H1 (cell line): ENCODE data around the gene FDPS. TPM values are rescaled to one million over a fixed set of nuclear protein-coding genes. Genes with fewer than 3 reads are reported as not detected.

ENCODE experiments used
- CTCF ChIA-PET: fragments of 300-600 bp; sonication (Branson Sonifier 250); formaldehyde crosslinking; loops from one replicate; lab custom pipeline; 2021; ENCODE audit not compliant: partially characterized antibody; lab: Charles Lee
- POLR2A ChIA-PET: fragments of 300-600 bp; sonication (Branson Sonifier 250); formaldehyde crosslinking; loops from one replicate; lab custom pipeline; 2021; ENCODE audit warnings: inconsistent platforms; ENCODE audit not compliant: partially characterized antibody; lab: Charles Lee
- DNase-seq, 2 experiments: peaks; one replicate each; pipeline versions ENCODE4 v3.0.0 to v3.0.0-alpha.2; 2010 to 2022; ENCODE audit warnings: low spot score in 2 of 2, low read depth in 1 of 2, mixed read lengths in 1 of 2
- FAIRE-seq: peaks from 2 replicates; lab custom pipeline; 2011; peaks lifted over from hg19 to GRCh38; lab: Jason Lieb, UNC
- H2AFZ ChIP-seq: 2 replicates; pipeline ENCODE4 v1.8.1; 2012; ENCODE audit warnings: low read length, inconsistent platforms
- H2AK5ac ChIP-seq: 2 replicates; pipeline ENCODE4 v1.6.1; 2013; ENCODE audit warnings: low read depth, low read length
- H2BK120ac ChIP-seq: replicated peaks from 2 replicates; pipeline ENCODE3; 2013; ENCODE audit warnings: low read depth, low read length, inconsistent platforms
- H2BK12ac ChIP-seq: 2 replicates; pipeline ENCODE4 v1.6.1; 2013; ENCODE audit warnings: low read depth, low read length
- H2BK15ac ChIP-seq: 2 replicates; pipeline ENCODE4 v1.6.1; 2013; ENCODE audit warnings: low read length
- H2BK20ac ChIP-seq: 2 replicates; pipeline ENCODE4 v1.6.1; 2013; ENCODE audit warnings: low read length
- H2BK5ac ChIP-seq: 2 replicates; pipeline ENCODE4 v1.6.1; 2013; ENCODE audit warnings: low read depth, low read length
- H3K14ac ChIP-seq: 2 replicates; pipeline ENCODE4 v1.6.1; 2013; ENCODE audit warnings: inconsistent platforms; ENCODE audit not compliant: insufficient read length
- H3K18ac ChIP-seq: 2 replicates; pipeline ENCODE4 v1.6.1; 2013; ENCODE audit warnings: low read length; ENCODE audit errors: extremely low read depth
- H3K23ac ChIP-seq: 2 replicates; pipeline ENCODE4 v1.6.1; 2013; ENCODE audit warnings: inconsistent platforms; ENCODE audit not compliant: insufficient read length
- H3K23me2 ChIP-seq: 2 replicates; pipeline ENCODE4 v1.6.1; 2013; ENCODE audit warnings: low read depth, low read length
- H3K27ac ChIP-seq: 2 replicates; pipeline ENCODE4 v1.6.1; 2011; ENCODE audit warnings: low read depth, low read length, inconsistent platforms
- H3K27me3 ChIP-seq, 4 experiments: replicated peaks in 1 of 4; 1 replicate in 1 of 4; 2 replicates in 3 of 4; pipeline versions ENCODE4 v1.6.1 to v1.8.1; 2011 to 2013; ENCODE audit warnings: low read length in 3 of 4, mild to moderate bottlenecking in 3 of 4, inconsistent platforms in 2 of 4, mixed read lengths in 2 of 4, moderate library complexity in 1 of 4; ENCODE audit not compliant: control insufficient read depth in 3 of 4, insufficient read depth in 3 of 4; ENCODE audit errors: extremely low read depth in 1 of 4
- H3K36me3 ChIP-seq, 4 experiments: 2 replicates each; pipeline versions ENCODE4 v1.6.1 to v1.8.1; 2011 to 2013; ENCODE audit warnings: mild to moderate bottlenecking in 4 of 4, low read length in 3 of 4, moderate library complexity in 2 of 4, control low read depth in 1 of 4, inconsistent platforms in 1 of 4; ENCODE audit not compliant: insufficient read depth in 4 of 4, control insufficient read depth in 2 of 4
- H3K4ac ChIP-seq: replicated peaks from 2 replicates; pipeline ENCODE3; 2013; ENCODE audit warnings: low read length, low read depth, mixed read lengths, inconsistent platforms; ENCODE audit not compliant: insufficient read length
- H3K4me1 ChIP-seq, 4 experiments: replicated peaks in 1 of 4; 1 replicate in 1 of 4; 2 replicates in 3 of 4; pipeline versions ENCODE4 v1.6.1 to v1.8.1; 2011 to 2013; ENCODE audit warnings: low read length in 3 of 4, inconsistent platforms in 2 of 4, mixed read lengths in 1 of 4; ENCODE audit not compliant: insufficient read depth in 4 of 4, control insufficient read depth in 3 of 4
- H3K4me2 ChIP-seq, 2 experiments: 2 replicates each; pipeline versions ENCODE4 v1.6.1 to v1.8.1; 2011 to 2013; ENCODE audit warnings: low read depth in 2 of 2, low read length in 2 of 2, control low read depth in 1 of 2, inconsistent platforms in 1 of 2, mild to moderate bottlenecking in 1 of 2; ENCODE audit not compliant: insufficient read depth in 1 of 2
- H3K4me3 ChIP-seq, 4 experiments: fragments of 200-600, 300-600 bp in 1 of 4; sonication (generic), shearing (Covaris generic), sonication (Bioruptor Twin) in 1 of 4; 2 replicates each; pipeline versions ENCODE4 v1.5.1 to v1.8.1; 2011 to 2016; ENCODE audit warnings: low read length in 4 of 4, low read depth in 3 of 4, control low read depth in 2 of 4, inconsistent platforms in 2 of 4, mild to moderate bottlenecking in 2 of 4, mixed read lengths in 1 of 4, moderate library complexity in 1 of 4; ENCODE audit not compliant: insufficient read depth in 2 of 4; ENCODE audit errors: extremely low read depth in 1 of 4
- H3K56ac ChIP-seq: replicated peaks from 2 replicates; pipeline ENCODE3; 2013; ENCODE audit warnings: low read depth, mild to moderate bottlenecking, mixed read lengths, low read length, inconsistent platforms; ENCODE audit not compliant: insufficient read length
- H3K79me1 ChIP-seq: 2 replicates; pipeline ENCODE4 v1.6.1; 2013; ENCODE audit warnings: low read depth, low read length, control low read depth
- H3K79me2 ChIP-seq, 2 experiments: 2 replicates each; pipeline versions ENCODE4 v1.6.1 to v1.8.1; 2012 to 2013; ENCODE audit warnings: low read length in 2 of 2, mild to moderate bottlenecking in 2 of 2, inconsistent platforms in 1 of 2; ENCODE audit not compliant: insufficient read depth in 2 of 2, control insufficient read depth in 1 of 2
- H3K9ac ChIP-seq, 4 experiments: replicated peaks in 1 of 4; 1 replicate in 1 of 4; 2 replicates in 3 of 4; pipeline versions ENCODE4 v1.6.1 to v1.8.1; 2011 to 2013; ENCODE audit warnings: low read depth in 3 of 4, low read length in 3 of 4, control low read depth in 2 of 4, mild to moderate bottlenecking in 2 of 4, moderate library complexity in 2 of 4, inconsistent platforms in 1 of 4; ENCODE audit errors: extremely low read depth in 1 of 4
- H3K9me3 ChIP-seq, 2 experiments: 2 replicates each; pipeline versions ENCODE4 v1.6.1 to v1.8.1; 2012 to 2013; ENCODE audit warnings: mild to moderate bottlenecking in 2 of 2, moderate library complexity in 2 of 2, control low read depth in 1 of 2, inconsistent platforms in 1 of 2, low read depth in 1 of 2, low read length in 1 of 2, mixed read lengths in 1 of 2; ENCODE audit not compliant: insufficient read depth in 2 of 2
- H4K20me1 ChIP-seq, 2 experiments: replicated peaks in 1 of 2; 2 replicates each; pipeline versions ENCODE3 to v1.8.1; 2011 to 2013; ENCODE audit warnings: inconsistent platforms in 2 of 2, low read length in 2 of 2, mild to moderate bottlenecking in 1 of 2; ENCODE audit not compliant: insufficient read depth in 2 of 2, control insufficient read depth in 1 of 2
- H4K5ac ChIP-seq: 2 replicates; pipeline ENCODE4 v1.6.1; 2013; ENCODE audit warnings: low read length, low read depth, mixed read lengths, inconsistent platforms; ENCODE audit not compliant: insufficient read length
- H4K8ac ChIP-seq: 2 replicates; pipeline ENCODE4 v1.8.0; 2013; ENCODE audit warnings: mild to moderate bottlenecking, moderate library complexity, low read length, inconsistent platforms; ENCODE audit not compliant: insufficient read depth; ENCODE audit errors: extremely low read depth
- H4K91ac ChIP-seq: replicated peaks from 2 replicates; pipeline ENCODE3; 2013; ENCODE audit warnings: low read length, mixed read lengths, inconsistent platforms; ENCODE audit not compliant: insufficient read length
- CBX5 ChIP-seq: fragments of 300-800, 300-1000 bp; sonication (generic); IDR thresholded peaks from 2 replicates; pipeline ENCODE4 v1.7.1; 2016; ENCODE audit warnings: antibody characterized with exemption, low read length, low read depth
- EGR1 ChIP-seq: IDR thresholded peaks from 2 replicates; pipeline ENCODE4 v1.6.1; 2011; ENCODE audit warnings: low read depth, low read length, borderline replicate concordance
- GABPA ChIP-seq: IDR thresholded peaks from 2 replicates; pipeline ENCODE4 v1.6.1; 2011; ENCODE audit warnings: mild to moderate bottlenecking, low read length, moderate library complexity, borderline replicate concordance; ENCODE audit not compliant: insufficient read depth
- KDM1A ChIP-seq: fragments of 200-600, 300-600 bp; sonication (generic); IDR thresholded peaks from 2 replicates; pipeline ENCODE4 v1.7.1; 2016; ENCODE audit warnings: mild to moderate bottlenecking, low read length, borderline replicate concordance
- MAFK ChIP-seq: IDR thresholded peaks from 2 replicates; pipeline ENCODE4 v1.6.1; 2012; ENCODE audit warnings: low read depth, mild to moderate bottlenecking, improper control_type of control experiment, low read length
- RAD21 ChIP-seq, 2 experiments: IDR thresholded peaks in 1 of 2; conservative IDR thresholded peaks in 1 of 2; 2 replicates each; pipeline ENCODE4 v1.6.1; 2011; ENCODE audit warnings: low read depth in 2 of 2, low read length in 2 of 2, improper control_type of control experiment in 1 of 2, inconsistent platforms in 1 of 2, mild to moderate bottlenecking in 1 of 2, moderate library complexity in 1 of 2
- SIRT6 ChIP-seq: IDR thresholded peaks from one replicate; pipeline ENCODE4 v1.7.1; 2012; ENCODE audit warnings: low read length, inconsistent platforms
- SP2 ChIP-seq: IDR thresholded peaks from 2 replicates; pipeline ENCODE4 v1.6.1; 2012; ENCODE audit warnings: mild to moderate bottlenecking, low read length, inconsistent platforms
- SRF ChIP-seq: IDR thresholded peaks from 2 replicates; pipeline ENCODE4 v1.6.1; 2011; ENCODE audit warnings: mild to moderate bottlenecking, low read depth, low read length, moderate library complexity
- TAF7 ChIP-seq: optimal IDR thresholded peaks from 2 replicates; pipeline ENCODE3; 2011; ENCODE audit warnings: low read depth, mild to moderate bottlenecking, inconsistent platforms, low read length, moderate library complexity, borderline replicate concordance
- WGBS, 2 experiments: shearing (Covaris generic) in 1 of 2; methylation state at CpG; one replicate each; pipeline versions ENCODE4 v1.1.6 to v1.1.7; 2013 to 2015; ENCODE audit warnings: low lambda C conversion rate in 2 of 2, mixed read lengths in 2 of 2, inconsistent platforms in 1 of 2, low coverage in 1 of 2, missing lambda C conversion rate in 1 of 2; ENCODE audit not compliant: insufficient replicate concordance in 2 of 2, insufficient coverage in 1 of 2, insufficient read length in 1 of 2; ENCODE audit errors: extremely low coverage in 1 of 2, missing lambda C conversion rate in 1 of 2; 5-methylcytosine and 5-hydroxymethylcytosine counted together
- polyA plus RNA-seq, 7 experiments: library from polyadenylated mRNA; depleted of rRNA in 3 of 7; stranded (reverse) in 5 of 7; unstranded in 2 of 7; fragments of >200 nt in 5 of 7; fragments of 200-250 nt in 2 of 7; gene quantifications; 1 replicate in 5 of 7; 2 replicates in 1 of 7; 4 replicates in 1 of 7; pipeline versions ENCODE4 v1.2.1 to v1.2.3, GENCODE V29; 2011 to 2013; ENCODE audit warnings: missing spikeins in 2 of 7, mixed read lengths in 2 of 7
- total RNA-seq: library from RNA; stranded (reverse); fragmentation: NEBNext Ultra II Directional; extraction: Animal tissue kit (Norgen Biotek cat#: 25700); gene quantifications from 2 replicates; pipeline ENCODE4 v1.2.1, GENCODE V29; 2021
- TF ChIP-seq, protein P1 (sequence below): IDR thresholded peaks from 2 replicates; pipeline ENCODE4 v1.6.1; 2011; ENCODE audit warnings: low read depth, mild to moderate bottlenecking, low read length; ENCODE audit not compliant: insufficient read depth

Gene FDPS
- total and polyA plus RNA-seq, 2 of the 8 experiments (the other 6 are each of a cell fraction or from before 2014, with no cell fraction given): 267 to 368 TPM

DNA sequence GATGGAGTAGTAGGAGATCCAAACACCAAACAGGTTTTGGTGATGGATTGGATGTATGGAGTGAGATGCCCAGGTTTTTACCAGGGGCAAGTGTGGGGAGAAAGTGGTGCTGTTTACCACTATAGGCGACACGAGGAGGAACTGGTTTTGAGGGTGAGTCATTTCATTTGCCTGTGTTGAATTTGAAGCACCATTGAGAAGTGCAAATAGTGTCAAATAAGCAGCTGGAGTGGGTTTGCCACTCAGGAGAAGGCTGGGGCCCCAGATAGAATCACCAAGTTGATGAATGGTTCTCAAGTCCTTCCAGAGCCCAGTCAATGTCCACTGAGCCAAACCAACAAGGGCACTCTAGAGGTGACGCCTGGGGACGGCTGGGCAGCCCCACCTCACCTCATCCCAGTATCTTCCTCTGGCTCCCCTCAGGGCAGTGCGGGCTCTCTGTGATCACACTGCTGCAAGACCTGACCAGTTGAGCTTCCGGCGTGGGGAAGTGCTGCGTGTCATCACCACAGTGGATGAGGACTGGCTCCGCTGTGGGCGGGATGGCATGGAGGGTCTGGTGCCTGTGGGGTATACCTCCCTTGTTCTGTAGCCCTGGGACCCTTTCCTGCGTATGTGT, 21.4 kb downstream of the FDPS start:
- Histone ChIP-seq H3K27me3 (no peaks in the 10 kb centered on the region), H2BK12ac (no peak overlapping the region)
- WGBS, 2 experiments: 91% methylated on average over 11 of the region's 11 CpGs; no CpG with 5 or more reads in 1 of the 2 experiments

More for the DNA sequence above, 21.4 kb downstream of the FDPS start:
- CTCF ChIA-PET: interaction anchor here (15.0 kb wide), 1 partner anchor 80 kb away, joined by 227 read pairs; the partner anchor contains the start of gene ENTREP3
- H3K18ac ChIP-seq: no peak overlapping the region
- H4K91ac ChIP-seq: no peak overlapping the region
- H2BK120ac ChIP-seq: no peak overlapping the region
- no peak overlapping the region for H3K4me2 ChIP-seq
- H3K14ac ChIP-seq: no peak overlapping the region
- H3K36me3 ChIP-seq: peaks cover 0 to 29% (median 3%) of the 10 kb centered on the region in 4 experiments; a peak in 7 of 8 replicates
- no peaks in the 10 kb centered on the region; the same call in 1 of the 2 replicates for H3K23me2 ChIP-seq
- no peak overlapping the region for H3K4ac ChIP-seq
- TF ChIP-seq, protein P1, sequence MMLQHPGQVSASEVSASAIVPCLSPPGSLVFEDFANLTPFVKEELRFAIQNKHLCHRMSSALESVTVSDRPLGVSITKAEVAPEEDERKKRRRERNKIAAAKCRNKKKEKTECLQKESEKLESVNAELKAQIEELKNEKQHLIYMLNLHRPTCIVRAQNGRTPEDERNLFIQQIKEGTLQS: no peak
- TF ChIP-seq SIRT6 (no peak), CBX5 (no peak), GABPA (no peak), MAFK (no peak), KDM1A (no peak), TAF7 (no peak), EGR1 (no peak), SP2 (no peak), RAD21 (IDR thresholded peaks at IDR 0.05 in 1 of 2, conservative IDR thresholded peaks at IDR 0.05 in 1 of 2; ENCODE audit: low read depth in 2 of 2, low read length in 2 of 2) (no peak), SRF (no peak)
- TF ChIP-seq, all 59 proteins: peak for 0
- no peak overlapping the region for H2AFZ ChIP-seq
- H2BK20ac ChIP-seq: no peak overlapping the region
- no peak overlapping the region for H3K4me3 ChIP-seq
- peaks cover 0 to 8% of the 10 kb centered on the region in 2 experiments for H4K20me1 ChIP-seq
- POLR2A ChIA-PET: interaction anchor here (1.6 kb wide), 1 partner anchor 70 kb away, joined by 4 read pairs; no protein-coding TSS in a partner anchor
- H3K23ac ChIP-seq: no peak overlapping the region
- H2BK5ac ChIP-seq: no peak overlapping the region
- H3K79me1 ChIP-seq: peaks cover 6% of the 10 kb centered on the region
- H3K4me1 ChIP-seq: peaks cover 0 to 7% (median 3%) of the 10 kb centered on the region in 4 experiments; a peak in 4 of 7 replicates
- no peak overlapping the region for H3K56ac ChIP-seq
- no peak overlapping the region for H4K5ac ChIP-seq
- FAIRE-seq (no peak), DNase-seq (no peak)
- H3K27ac ChIP-seq: no peak overlapping the region; the same call in 1 of the 2 replicates
- H2AK5ac ChIP-seq: no peak overlapping the region
- peaks cover 0 to 4% of the 10 kb centered on the region in 2 experiments; a peak in 1 of 4 replicates for H3K79me2 ChIP-seq
- H3K9me3 ChIP-seq: no peaks in the 10 kb centered on the region
- no peak overlapping the region for H2BK15ac ChIP-seq
- H4K8ac ChIP-seq: no peak overlapping the region
- H3K9ac ChIP-seq: no peak overlapping the region
